Pancreas (tissue), 10 donors: ENCODE data around the gene HMCN1. TPM values are rescaled to one million over a fixed set of nuclear protein-coding genes. Genes with fewer than 3 reads are reported as not detected.
A peak's percentile ranks its signal among the peaks of the same experiment; 100 is the strongest.
"Not testable (repeated sequence)": the region's sequence is repeated elsewhere in the genome, so short reads cannot be mapped to it uniquely, and the experiment has no call there.

Experiments
- ATAC-seq, 4 donors: fragments of 200-7000 bp; cut with Tn5 transposase; one replicate each; pipeline versions ENCODE4 v1.8.0 to v1.9.1; 2020; ENCODE audit warnings: mild to moderate bottlenecking in 4 of 4, moderate library complexity in 4 of 4
- DNase-seq, 6 donors: peaks; one replicate each; pipeline ENCODE4 v3.0.0-alpha.2; 2020
- FAIRE-seq: peaks from 2 replicates; lab custom pipeline; 2012; peaks lifted over from hg19 to GRCh38; lab: Jason Lieb, UNC
- H3K27ac ChIP-seq, 4 donors: fragments of 200-600 bp; sonication (generic); 1 replicate in 3 of 4; 2 replicates in 1 of 4; pipeline versions ENCODE4 v1.5.0 to v1.8.0; 2020
- H3K27me3 ChIP-seq, 4 donors: fragments of 200-600 bp; one replicate each; pipeline ENCODE4 v1.8.0; 2021
- H3K36me3 ChIP-seq, 3 donors: fragments of 200-600 bp; sonication (generic) in 1 of 3; one replicate each; pipeline versions ENCODE4 v1.5.0 to v1.8.0; 2020 to 2021
- H3K4me1 ChIP-seq, 3 donors: fragments of 200-600 bp; one replicate each; pipeline ENCODE4 v1.8.0; 2021
- H3K4me3 ChIP-seq, 4 donors: fragments of 200-600 bp; sonication (generic) in 2 of 4; one replicate each; pipeline versions ENCODE4 v1.5.0 to v1.8.0; 2020 to 2021
- H3K9me3 ChIP-seq, 4 donors: fragments of 200-600 bp; one replicate each; pipeline ENCODE4 v1.8.0; 2021
- CTCF ChIP-seq, 4 donors: fragments of 200-600 bp; sonication (generic) in 3 of 4; IDR thresholded peaks; one replicate each; pipeline versions ENCODE4 v1.5.0 to v1.8.0; 2021; ENCODE audit warnings: antibody characterized with exemption in 4 of 4
- WGBS, 2 donors: extraction: QIAGEN DNeasy Blood & Tissue Kit; methylation state at CpG; one replicate each; pipeline ENCODE4 v1.1.7; 2013; 5-methylcytosine and 5-hydroxymethylcytosine counted together
- intact Hi-C, 3 donors: fragments of 100-400 bp; cut with DNase I; formaldehyde crosslinking; loops; one replicate each; pipeline versions ENCODE4 v1.11.1 to v1.14.2; 2022
- polyA plus RNA-seq, 2 donors: library from polyadenylated mRNA; stranded (reverse); fragments of 200-250 nt; gene quantifications; one replicate each; pipeline ENCODE4 v1.2.3, GENCODE V29; 2013
- total RNA-seq, 6 donors: library from RNA; stranded (reverse); fragmentation: NEBNext Ultra II Directional in 4 of 6; extraction: Animal tissue kit (Norgen Biotek cat#: 25700) in 4 of 6; gene quantifications; one replicate each; pipeline versions ENCODE4 v1.2.1 to v1.2.4, GENCODE V29; 2021 to 2023
- donor health status: healthy with polysubstance abuse.
- donor health status: DM: no; HTN: no; CAD: no; lungs with moderate emphysema.
- donor health status: DM: no; HTN: no; CAD: no.
- donor health status: control.
- donor health status: control.
- donor health status: Bipolar disorder and iron deficiency.
- donor health status: DM: yes; HTN: yes; CAD: no.
- donor health status: DM: no; HTN: no; CAD: no.
- donor health status: DM: no; HTN: no; CAD: no.
- donor health status: DM: yes; HTN: yes; CAD: no.

Gene HMCN1
- total and polyA plus RNA-seq, 8 donors: 0.19 to 4.8 (median 0.60) TPM

- DNase-seq (no peak), ATAC-seq (peak in 1 of 4 donors; percentile 27), FAIRE-seq (no peak)
- no peak for TF ChIP-seq CTCF (IDR thresholded peaks at IDR 0.05)
- no peaks in the 10 kb centered on the region for H3K36me3 ChIP-seq
- no peaks in the 10 kb centered on the region for H3K9me3 ChIP-seq
- no peak overlapping the region for H3K4me3 ChIP-seq
- intact Hi-C loops: no loop called here
- WGBS, 2 donors: 76 to 81% methylated on average over 7 of the region's 7 CpGs
- no peaks in the 10 kb centered on the region for H3K27me3 ChIP-seq
- H3K27ac ChIP-seq: no peak overlapping the region
- H3K4me1 ChIP-seq: no peaks in the 10 kb centered on the region
These were observed 146.7 kb downstream of the HMCN1 start for GRCh38 chr1:185880779-185881333.

- no peak for DNase-seq
- Histone ChIP-seq H3K27ac (no peak overlapping the region), H3K27me3 (no peaks in the 10 kb centered on the region), H3K4me1 (no peaks in the 10 kb centered on the region), H3K4me3 (no peak overlapping the region), H3K9me3 (no peaks in the 10 kb centered on the region), H3K36me3 (no peaks in the 10 kb centered on the region)
- no peak for ATAC-seq
- WGBS, 2 donors: 64 to 77% methylated on average over 1 of the region's 1 CpG
- FAIRE-seq: no peak
- intact Hi-C loops: no loop called here
- TF ChIP-seq CTCF (IDR thresholded peaks at IDR 0.05): no peak
These were observed 151.9 kb downstream of the HMCN1 start for GRCh38 chr1:185886046-185886445.

- Histone ChIP-seq H3K4me3 (no peak overlapping the region), H3K27me3 (no peaks in the 10 kb centered on the region), H3K27ac (no peak overlapping the region), H3K9me3 (no peaks in the 10 kb centered on the region), H3K4me1 (no peaks in the 10 kb centered on the region), H3K36me3 (no peaks in the 10 kb centered on the region)
- ATAC-seq: no peak
- DNase-seq: no peak
- TF ChIP-seq CTCF (IDR thresholded peaks at IDR 0.05): no peak
- WGBS, 2 donors: 59 to 69% methylated on average over 4 of the region's 4 CpGs
- intact Hi-C loops: no loop called here
- no peak for FAIRE-seq
These were observed 152.5 kb downstream of the HMCN1 start for GRCh38 chr1:185886671-185887070.

DNA sequence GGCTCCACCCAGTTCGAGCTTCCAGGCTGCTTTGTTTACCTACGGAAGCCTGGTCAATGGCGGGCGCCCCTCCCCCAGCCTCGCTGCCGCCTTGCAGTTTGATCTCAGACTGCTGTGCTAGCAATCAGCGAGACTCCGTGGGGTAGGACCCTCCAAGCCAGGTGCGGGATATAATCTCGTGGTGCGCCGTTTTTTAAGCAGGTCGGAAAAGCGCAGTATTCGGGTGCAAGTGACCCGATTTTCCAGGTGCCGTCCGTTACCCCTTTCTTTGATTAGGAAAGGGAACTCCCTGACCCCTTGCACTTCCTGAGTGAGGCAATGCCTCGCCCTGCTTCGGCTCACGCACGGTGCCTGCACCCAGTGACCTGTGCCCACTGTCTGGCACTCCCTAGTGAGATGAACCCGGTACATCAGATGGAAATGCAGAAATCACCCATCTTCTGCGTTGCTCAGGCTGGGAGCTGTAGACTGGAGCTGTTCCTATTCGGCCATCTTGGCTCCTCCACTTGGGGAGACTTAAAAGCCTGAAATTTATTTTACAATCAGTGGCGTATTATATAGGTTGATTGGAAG, 158.7 kb downstream of the HMCN1 start:
- not testable (repeated sequence) for ATAC-seq, H3K27ac ChIP-seq
- 83 to 92% methylated on average over 26 of the region's 26 CpGs for WGBS, 2 donors

DNA sequence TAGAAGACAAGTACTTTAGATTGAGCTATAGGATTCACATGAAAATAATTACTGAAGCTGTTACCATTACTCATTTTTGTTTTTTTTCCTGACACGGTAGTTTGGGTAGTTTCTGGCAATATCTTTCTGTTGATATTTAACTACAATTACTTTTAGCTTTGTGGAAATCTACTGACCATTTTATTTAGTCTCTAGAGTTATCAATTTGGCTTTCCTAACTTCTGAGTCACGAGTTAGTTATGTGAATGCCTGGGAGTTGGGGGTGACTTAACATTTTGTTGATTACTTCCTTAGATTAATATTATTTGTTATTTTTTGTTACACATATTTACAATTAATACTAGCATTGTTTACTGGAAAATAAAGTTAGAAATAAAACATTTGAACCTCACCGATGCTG, 160.6 kb downstream of the HMCN1 start:
- 53 to 56% methylated on average over 3 of the region's 3 CpGs for WGBS, 2 donors
- no peaks in the 10 kb centered on the region for H3K36me3 ChIP-seq
- TF ChIP-seq CTCF (IDR thresholded peaks at IDR 0.05): no peak
- FAIRE-seq: no peak
- no peaks in the 10 kb centered on the region for H3K9me3 ChIP-seq
- no peak for DNase-seq
- H3K4me3 ChIP-seq: no peak overlapping the region
- no peak overlapping the region for H3K27ac ChIP-seq
- no peaks in the 10 kb centered on the region for H3K4me1 ChIP-seq
- H3K27me3 ChIP-seq: no peaks in the 10 kb centered on the region
- no peak for ATAC-seq
- intact Hi-C loops: no loop called here

More for the DNA sequence above, 158.7 kb downstream of the HMCN1 start:
- H3K36me3 ChIP-seq, FAIRE-seq, intact Hi-C loops, H3K27me3 ChIP-seq, H3K4me3 ChIP-seq, H3K4me1 ChIP-seq, H3K9me3 ChIP-seq: not testable (repeated sequence)
- peak in 1 of 6 donors; percentile 15 for DNase-seq
